ENCODE measurements around the gene STRN. TPM values are rescaled to one million over a fixed set of nuclear protein-coding genes. Genes with fewer than 3 reads are reported as not detected.

STRN gene
- total and polyA plus RNA-seq, 10 of the 15 experiments (the other 5 are each of a cell fraction or from before 2014, with no cell fraction given), result 1.00 to 19.2 (median 9.1) TPM

DNA sequence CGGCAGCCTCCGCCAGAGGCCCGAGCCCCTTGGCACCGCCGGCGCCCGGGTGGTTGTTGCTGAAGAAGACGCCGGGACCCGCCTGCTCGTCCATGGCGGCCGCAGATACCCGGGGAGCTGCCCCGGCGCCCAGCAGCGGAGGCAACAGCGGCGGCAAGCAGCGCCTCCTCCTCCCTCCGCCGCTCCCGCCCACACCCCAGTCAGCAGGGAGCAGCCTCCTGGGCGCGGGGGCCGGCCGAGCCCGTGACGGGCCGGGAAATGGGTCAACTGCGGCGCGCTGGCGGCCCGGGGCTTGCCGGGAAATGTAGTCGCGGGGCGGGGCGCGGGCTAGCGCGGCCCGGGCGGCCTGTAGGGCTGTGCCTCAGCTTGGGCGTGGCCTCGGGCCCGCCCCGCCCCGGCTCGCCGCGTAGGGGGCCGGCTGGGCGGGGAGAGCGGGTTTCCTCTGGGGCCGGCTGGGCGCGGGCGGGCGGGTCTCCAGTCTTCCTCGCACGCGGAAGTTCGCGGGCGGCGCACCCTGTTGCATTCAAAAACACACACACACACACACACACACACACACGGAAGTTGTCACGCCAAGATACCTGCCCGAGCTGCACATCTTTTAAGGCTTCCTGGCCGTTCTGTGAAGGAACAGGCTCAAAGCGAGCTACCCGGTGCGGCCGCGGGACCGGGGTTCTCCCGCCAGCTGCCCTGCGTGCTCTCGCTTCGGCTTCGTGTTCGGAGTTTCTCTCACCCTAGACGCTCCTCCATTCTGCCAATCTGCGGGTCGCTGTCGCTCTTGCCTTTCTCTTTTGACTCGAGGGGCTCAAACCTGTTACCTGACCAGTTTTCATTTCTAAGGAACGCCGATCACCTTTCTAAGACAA is at the start of gene STRN (continued):
- TF ChIP-seq, protein P1, sequence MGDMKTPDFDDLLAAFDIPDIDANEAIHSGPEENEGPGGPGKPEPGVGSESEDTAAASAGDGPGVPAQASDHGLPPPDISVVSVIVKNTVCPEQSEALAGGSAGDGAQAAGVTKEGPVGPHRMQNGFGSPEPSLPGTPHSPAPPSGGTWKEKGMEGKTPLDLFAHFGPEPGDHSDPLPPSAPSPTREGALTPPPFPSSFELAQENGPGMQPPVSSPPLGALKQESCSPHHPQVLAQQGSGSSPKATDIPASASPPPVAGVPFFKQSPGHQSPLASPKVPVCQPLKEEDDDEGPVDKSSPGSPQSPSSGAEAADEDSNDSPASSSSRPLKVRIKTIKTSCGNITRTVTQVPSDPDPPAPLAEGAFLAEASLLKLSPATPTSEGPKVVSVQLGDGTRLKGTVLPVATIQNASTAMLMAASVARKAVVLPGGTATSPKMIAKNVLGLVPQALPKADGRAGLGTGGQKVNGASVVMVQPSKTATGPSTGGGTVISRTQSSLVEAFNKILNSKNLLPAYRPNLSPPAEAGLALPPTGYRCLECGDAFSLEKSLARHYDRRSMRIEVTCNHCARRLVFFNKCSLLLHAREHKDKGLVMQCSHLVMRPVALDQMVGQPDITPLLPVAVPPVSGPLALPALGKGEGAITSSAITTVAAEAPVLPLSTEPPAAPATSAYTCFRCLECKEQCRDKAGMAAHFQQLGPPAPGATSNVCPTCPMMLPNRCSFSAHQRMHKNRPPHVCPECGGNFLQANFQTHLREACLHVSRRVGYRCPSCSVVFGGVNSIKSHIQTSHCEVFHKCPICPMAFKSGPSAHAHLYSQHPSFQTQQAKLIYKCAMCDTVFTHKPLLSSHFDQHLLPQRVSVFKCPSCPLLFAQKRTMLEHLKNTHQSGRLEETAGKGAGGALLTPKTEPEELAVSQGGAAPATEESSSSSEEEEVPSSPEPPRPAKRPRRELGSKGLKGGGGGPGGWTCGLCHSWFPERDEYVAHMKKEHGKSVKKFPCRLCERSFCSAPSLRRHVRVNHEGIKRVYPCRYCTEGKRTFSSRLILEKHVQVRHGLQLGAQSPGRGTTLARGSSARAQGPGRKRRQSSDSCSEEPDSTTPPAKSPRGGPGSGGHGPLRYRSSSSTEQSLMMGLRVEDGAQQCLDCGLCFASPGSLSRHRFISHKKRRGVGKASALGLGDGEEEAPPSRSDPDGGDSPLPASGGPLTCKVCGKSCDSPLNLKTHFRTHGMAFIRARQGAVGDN (IDR thresholded peaks at IDR 0.05), result peak; percentile 57; the same call in 1 of the 2 replicates
- TF ChIP-seq WRNIP1 (IDR thresholded peaks at IDR 0.05; ENCODE audit: borderline replicate concordance, low read depth, low read length), result no peak
- TF ChIP-seq, protein P2, sequence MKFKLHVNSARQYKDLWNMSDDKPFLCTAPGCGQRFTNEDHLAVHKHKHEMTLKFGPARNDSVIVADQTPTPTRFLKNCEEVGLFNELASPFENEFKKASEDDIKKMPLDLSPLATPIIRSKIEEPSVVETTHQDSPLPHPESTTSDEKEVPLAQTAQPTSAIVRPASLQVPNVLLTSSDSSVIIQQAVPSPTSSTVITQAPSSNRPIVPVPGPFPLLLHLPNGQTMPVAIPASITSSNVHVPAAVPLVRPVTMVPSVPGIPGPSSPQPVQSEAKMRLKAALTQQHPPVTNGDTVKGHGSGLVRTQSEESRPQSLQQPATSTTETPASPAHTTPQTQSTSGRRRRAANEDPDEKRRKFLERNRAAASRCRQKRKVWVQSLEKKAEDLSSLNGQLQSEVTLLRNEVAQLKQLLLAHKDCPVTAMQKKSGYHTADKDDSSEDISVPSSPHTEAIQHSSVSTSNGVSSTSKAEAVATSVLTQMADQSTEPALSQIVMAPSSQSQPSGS (IDR thresholded peaks at IDR 0.05; ENCODE audit: low read length), result no peak
- peak in 1 of 2 experiments; percentile 89; a peak in 2 of 3 replicates for TF ChIP-seq EGR1 (IDR thresholded peaks at IDR 0.05; ENCODE audit: borderline replicate concordance in 1 of 2, low read depth in 2 of 2, low read length in 2 of 2)
- TF ChIP-seq, protein P3, sequence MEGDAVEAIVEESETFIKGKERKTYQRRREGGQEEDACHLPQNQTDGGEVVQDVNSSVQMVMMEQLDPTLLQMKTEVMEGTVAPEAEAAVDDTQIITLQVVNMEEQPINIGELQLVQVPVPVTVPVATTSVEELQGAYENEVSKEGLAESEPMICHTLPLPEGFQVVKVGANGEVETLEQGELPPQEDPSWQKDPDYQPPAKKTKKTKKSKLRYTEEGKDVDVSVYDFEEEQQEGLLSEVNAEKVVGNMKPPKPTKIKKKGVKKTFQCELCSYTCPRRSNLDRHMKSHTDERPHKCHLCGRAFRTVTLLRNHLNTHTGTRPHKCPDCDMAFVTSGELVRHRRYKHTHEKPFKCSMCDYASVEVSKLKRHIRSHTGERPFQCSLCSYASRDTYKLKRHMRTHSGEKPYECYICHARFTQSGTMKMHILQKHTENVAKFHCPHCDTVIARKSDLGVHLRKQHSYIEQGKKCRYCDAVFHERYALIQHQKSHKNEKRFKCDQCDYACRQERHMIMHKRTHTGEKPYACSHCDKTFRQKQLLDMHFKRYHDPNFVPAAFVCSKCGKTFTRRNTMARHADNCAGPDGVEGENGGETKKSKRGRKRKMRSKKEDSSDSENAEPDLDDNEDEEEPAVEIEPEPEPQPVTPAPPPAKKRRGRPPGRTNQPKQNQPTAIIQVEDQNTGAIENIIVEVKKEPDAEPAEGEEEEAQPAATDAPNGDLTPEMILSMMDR (IDR thresholded peaks at IDR 0.05 in 2 of 3, conservative IDR thresholded peaks at IDR 0.05 in 1 of 3; ENCODE audit: control insufficient read depth in 2 of 3, extremely low read depth in 1 of 3, insufficient read depth in 1 of 3, low read depth in 3 of 3, low read length in 3 of 3), result no peak
- TF ChIP-seq GABPA (IDR thresholded peaks at IDR 0.05; ENCODE audit: low read depth), result peak; percentile 78
- peak; percentile 43; the same call in 1 of the 2 replicates for TF ChIP-seq ZNF207 (IDR thresholded peaks at IDR 0.05; ENCODE audit: borderline replicate concordance)
- TF ChIP-seq FOXK2 (IDR thresholded peaks at IDR 0.05), result peak; percentile 36; the same call in 1 of the 2 replicates
- TF ChIP-seq NR2C1 (IDR thresholded peaks at IDR 0.05), result peak; percentile 75
- TF ChIP-seq RB1 (IDR thresholded peaks at IDR 0.05; ENCODE audit: borderline replicate concordance), result 0 out of 2 replicates have a peak, but pooled peaks have one; percentile 50
- TF ChIP-seq CREM (IDR thresholded peaks at IDR 0.05; ENCODE audit: low read depth), result peak; percentile 71
- no peak for TF ChIP-seq YBX1 (IDR thresholded peaks at IDR 0.05)
- TF ChIP-seq ZNF274 (IDR thresholded peaks at IDR 0.05; ENCODE audit: insufficient read depth, insufficient read length), result no peak
- peak; percentile 78; the same call in 1 of the 2 replicates for TF ChIP-seq TAF1 (IDR thresholded peaks at IDR 0.05; ENCODE audit: borderline replicate concordance, low read depth, low read length)
- 0 out of 2 replicates have a peak, but pooled peaks have one; percentile 9 for TF ChIP-seq CHD1 (IDR thresholded peaks at IDR 0.05; ENCODE audit: low read depth, low read length)
- no peak for TF ChIP-seq CHD4 (IDR thresholded peaks at IDR 0.05)
- peak; percentile 58 for TF ChIP-seq SP1 (IDR thresholded peaks at IDR 0.05; ENCODE audit: low read depth, low read length)

Data from GM12878 (cell line).